NCI-H1436 (cell line): Measurements from ENCODE around the gene SDHAF1.
A peak's percentile ranks its signal among the peaks of the same experiment; 100 is the strongest.
"Not testable (repeated sequence)": the region's sequence is repeated elsewhere in the genome, so short reads cannot be mapped to it uniquely, and the experiment has no call there.

Source experiments
- DNase-seq: peaks from one replicate; lab custom pipeline; 2025; lab: John Stamatoyannopoulos, UW

The SDHAF1 gene

GRCh38 chr19:35995048-35995993 is at the start of gene SDHAF1:
Gene SDHAF1, plus strand, starts transcription at chr19:35995188. Its CDS starts 87 bp downstream, at chr19:35995275.
- peak; percentile 88 for DNase-seq

DNA sequence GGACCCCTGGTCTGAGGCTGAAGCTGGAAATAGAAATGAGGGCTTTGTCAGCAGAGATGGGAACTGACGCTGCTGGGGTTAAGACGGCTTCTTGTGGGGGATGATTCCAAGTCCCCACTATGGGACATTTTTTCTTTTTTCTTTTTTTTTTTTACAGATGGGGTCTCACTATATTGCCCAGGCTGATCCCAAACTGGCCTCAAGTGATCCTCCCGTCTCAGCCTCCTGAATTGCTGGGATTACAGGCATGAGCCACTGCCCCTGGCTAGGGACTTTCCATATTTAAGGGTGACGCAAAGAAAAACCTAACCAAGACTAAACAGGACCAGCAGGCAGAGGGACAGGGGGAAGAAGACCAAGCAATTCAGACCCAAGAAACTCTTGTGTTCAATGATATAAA is 48.8 kb upstream of the SDHAF1 start:
- no peak for DNase-seq

DNA sequence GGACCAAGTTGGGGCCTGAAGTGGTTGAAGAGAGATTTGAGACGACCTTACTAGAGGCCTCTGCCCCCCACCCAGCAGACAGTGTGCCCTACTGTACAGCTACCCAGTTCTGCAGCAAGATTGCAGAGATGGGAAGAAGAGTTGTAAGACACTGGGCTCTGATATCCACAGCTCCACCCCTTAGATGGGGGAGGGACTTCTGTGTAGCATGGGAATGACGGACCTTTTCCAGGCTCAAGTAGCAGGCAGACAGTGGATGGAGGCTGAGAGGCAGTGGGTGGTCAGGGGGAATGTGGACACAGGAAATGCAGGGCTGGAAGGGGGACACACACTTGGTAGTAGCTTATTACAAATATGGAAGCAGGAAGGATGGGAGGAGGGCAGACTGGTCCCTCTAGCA is 45.9 kb upstream of the SDHAF1 start:
- no peak for DNase-seq

DNA sequence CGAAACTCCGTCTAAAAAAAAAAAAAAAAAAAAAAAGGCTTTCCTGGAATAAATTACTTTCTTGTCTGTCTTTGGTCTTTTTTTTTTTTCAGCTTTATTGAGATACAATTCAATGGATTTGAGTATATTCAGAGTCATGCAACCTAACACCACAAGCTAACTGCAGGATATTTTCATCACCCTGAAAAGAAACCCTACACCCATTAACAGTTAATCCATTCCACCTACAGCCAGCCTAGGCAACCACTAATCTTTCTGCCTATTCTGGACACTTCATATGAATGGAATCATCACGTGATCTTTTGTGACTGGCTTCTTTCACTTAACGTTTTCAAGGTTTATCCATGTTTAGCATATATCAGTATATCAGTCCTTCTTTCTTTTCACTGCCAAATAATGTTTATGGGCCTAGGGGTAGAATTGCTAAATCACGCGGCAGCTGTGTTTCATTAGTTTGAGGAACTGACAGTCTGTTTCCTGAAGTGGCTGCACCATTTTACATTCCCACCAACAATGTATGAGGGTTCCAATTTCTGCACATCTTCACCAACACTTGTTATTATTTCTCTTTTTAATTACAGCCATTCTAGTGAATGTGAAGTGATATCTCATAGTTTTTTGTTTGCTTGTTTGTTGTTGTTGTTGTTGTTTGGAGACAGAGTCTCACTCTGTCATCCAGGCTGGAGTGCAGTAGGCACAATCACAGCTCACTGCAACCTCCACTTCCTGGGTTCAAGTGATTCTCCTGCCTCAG is 38.9 kb upstream of the SDHAF1 start:
- no peak for DNase-seq

- not testable (repeated sequence) for DNase-seq
Measured at GRCh38 chr19:35957411-35957810, 37.6 kb upstream of the SDHAF1 start.

DNA sequence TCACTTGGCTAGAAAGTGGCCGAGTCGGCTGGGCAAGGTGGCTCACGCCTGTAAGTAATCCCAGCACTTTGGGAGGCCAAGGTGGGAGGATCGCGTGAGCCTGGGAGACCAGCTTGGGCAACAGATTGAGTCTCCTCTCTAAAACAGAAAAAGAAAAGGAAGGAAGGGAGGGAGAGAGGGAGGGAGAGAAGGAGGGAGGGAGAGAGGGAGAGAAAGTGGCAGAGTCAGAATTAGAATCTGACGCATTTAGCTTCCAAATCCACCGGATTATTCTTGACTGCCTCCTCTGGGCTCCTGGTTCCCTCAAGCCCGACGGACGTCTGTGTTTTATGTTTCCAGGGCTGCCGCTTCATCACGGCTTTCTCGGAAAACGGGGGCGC is 36.3 kb upstream of the SDHAF1 start:
- no peak for DNase-seq

- no peak for DNase-seq
Measured at GRCh38 chr19:35959040-35959967, 35.7 kb upstream of the SDHAF1 start.

GRCh38 chr19:35959968-35960320 is 35.0 kb upstream of the SDHAF1 start:
- DNase-seq, result no peak

- DNase-seq, result no peak
Measured at GRCh38 chr19:35960432-35960972, 34.5 kb upstream of the SDHAF1 start.

- no peak for DNase-seq
Measured at GRCh38 chr19:35963514-35963913, 31.5 kb upstream of the SDHAF1 start.

GRCh38 chr19:35966771-35967170 is 28.2 kb upstream of the SDHAF1 start:
- DNase-seq, result no peak

DNA sequence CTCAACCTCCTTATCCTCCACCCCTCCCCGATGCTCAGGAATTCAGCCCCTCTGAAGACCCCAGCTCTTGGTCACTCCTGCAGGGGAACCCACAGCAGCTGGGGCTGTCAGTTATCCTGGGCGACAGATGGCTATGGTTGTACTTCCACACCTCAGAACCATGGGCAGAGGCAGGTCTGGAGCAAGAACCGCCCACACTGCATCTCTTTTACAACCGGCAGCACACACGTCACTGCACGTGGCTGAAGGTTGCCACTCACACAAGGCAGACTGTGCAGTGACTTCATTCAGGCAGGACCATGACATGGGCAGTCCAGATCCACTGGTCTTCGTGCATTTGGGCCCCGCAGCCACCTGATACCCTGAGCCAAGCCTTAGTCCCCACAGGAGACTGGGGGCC is 21.5 kb upstream of the SDHAF1 start:
- DNase-seq, result no peak

GRCh38 chr19:35975608-35976214 is 19.3 kb upstream of the SDHAF1 start:
- no peak for DNase-seq

DNA sequence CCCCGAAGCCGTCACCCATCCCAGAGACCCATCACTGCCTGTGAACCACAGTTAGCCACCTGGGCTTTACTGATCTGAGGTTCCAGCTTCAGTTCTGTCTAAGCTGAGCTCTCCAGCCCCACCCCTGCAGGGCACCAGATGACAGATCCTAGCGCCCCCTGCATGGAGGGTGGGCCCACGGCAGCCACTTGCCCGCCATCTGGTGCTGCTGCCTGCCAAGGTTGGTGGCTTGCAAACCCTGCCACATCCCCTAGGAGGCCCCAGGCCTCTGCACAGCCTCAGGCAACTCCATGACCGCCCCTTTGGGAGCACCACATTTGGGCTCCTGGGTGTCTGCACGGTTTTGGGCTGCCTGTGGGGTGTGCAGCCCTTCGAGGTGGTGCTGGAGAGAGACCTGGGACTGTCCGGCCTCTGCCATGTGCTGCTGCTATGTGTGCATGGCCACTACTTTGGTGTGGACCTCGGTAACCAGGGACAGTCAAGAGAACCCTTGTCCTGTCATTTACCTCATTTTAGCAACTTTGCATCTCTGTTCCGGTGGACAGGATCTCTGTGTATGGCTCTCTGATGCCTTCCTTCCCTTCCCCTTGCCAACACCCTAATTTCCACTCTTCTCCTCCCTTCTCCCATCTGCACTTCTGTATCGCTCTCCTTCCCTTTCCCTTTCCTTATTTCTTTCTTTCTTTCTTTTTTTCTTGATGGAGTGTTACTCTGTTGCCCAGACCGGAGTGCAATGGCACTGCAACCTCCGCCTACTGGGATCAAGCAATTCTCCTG is 17.4 kb upstream of the SDHAF1 start:
- peak; percentile 51 for DNase-seq

- DNase-seq, result no peak
Measured at GRCh38 chr19:35978271-35978670, 16.7 kb upstream of the SDHAF1 start.

DNA sequence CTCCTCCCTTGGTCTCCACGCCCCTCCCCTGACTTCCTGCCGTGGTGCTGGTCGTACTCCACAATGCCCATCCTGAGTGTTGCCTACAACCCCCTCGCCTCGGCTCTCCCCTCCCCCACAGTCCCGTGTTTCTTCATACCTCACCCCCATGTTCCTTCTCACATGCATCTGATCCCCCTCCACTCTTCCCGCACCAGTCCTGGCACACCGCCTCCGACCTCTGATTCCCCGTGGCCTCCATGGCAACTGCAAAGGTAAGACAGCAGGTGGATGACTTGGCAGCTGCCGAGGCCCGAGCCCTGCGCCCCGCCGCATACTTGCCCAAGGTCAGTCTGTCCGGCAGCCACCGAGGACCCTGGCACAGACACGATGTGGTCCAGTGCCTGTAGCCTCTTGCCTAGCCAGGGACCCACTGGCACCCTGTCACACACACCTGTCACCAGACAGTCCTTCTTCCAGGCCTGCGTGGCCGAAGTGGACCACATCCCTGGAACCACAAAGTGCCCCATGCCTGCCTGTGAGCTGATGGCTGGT is 16.1 kb upstream of the SDHAF1 start:
- DNase-seq, result no peak

DNA sequence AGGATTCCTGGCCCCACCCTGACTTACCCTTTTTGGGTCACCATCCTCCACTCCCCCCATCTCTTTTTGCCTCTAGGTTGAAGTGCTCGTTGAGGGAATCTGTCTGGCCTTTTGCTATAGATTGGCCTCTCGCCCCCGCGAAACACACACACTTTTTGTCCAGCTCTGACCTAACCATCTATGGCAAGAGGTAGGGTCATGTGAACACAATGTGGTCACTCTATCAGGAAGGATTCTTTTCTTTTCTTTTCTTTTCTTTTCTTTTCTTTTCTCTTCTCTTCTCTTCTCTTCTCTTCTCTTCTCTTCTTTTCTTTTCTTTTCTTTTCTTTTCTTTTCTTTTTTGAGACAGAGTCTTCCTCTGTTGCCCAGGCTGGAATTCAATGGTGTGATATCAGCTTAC is 14.0 kb upstream of the SDHAF1 start:
- DNase-seq, result not testable (repeated sequence)

GRCh38 chr19:35983177-35983576 is 11.8 kb upstream of the SDHAF1 start:
- DNase-seq, result no peak

DNA sequence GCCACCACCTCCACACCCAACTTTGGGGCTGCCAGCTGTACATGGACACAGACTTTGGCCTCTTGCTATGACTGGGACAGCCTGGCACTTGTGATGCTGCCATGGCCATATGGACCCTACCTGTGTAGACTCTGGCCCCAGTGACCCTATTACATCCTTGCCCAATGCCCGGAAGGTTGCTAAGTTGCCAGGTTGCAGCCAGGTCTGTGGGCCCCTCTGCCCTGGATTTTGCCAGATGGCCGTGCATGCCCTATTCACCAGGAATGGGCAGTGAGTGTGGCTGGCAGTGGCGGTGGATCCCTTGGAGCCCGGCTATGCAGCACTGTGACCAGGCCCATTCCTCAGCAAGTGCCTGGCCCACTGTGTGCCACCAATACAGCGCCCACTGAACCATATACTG is 8.9 kb upstream of the SDHAF1 start:
- DNase-seq, result no peak
